RPMI7951 (cell line): Measurements from ENCODE around the gene DOCK4. TPM values are rescaled to one million over a fixed set of nuclear protein-coding genes. Genes with fewer than 3 reads are reported as not detected.

ENCODE experiments used
- DNase-seq: peaks from one replicate; pipeline ENCODE4 v3.0.0-alpha.2; 2012; ENCODE audit warnings: low read depth
- total RNA-seq: library from RNA; depleted of rRNA; stranded (reverse); fragments of >200 nt; shearing (Covaris generic); gene quantifications from 2 replicates; pipeline ENCODE4 v1.2.3, GENCODE V29; 2014

Gene DOCK4
- total RNA-seq, 1 experiment from 2014 or later = 10.8 TPM

GRCh38 chr7:112160771-112161150 is 45.4 kb downstream of the DOCK4 start:
- DNase-seq = no peak

- DNase-seq = peak; percentile 14
These were observed 45.9 kb downstream of the DOCK4 start for GRCh38 chr7:112160130-112160770.

GRCh38 chr7:112159351-112159750 is 46.8 kb downstream of the DOCK4 start:
- DNase-seq = no peak

DNA sequence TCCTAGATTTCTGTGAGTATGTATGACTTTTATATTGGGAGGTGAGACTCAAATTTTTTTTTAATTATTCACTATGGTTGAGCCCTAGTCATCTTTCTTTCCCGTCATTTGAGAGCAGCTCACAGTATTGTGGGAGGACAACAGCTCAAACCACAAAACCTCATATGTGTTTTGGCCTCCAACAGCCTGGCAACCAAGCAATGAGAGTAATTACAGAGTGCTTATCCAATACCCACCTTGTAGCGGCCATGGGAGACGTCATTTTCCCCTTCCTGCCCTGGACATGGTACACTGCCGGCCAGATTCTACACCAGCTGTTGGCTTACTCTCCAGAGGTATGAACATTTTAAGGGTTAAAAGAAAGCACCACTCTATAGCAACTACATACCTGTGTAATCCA is 49.1 kb downstream of the DOCK4 start:
- peak; percentile 90 for DNase-seq

DNA sequence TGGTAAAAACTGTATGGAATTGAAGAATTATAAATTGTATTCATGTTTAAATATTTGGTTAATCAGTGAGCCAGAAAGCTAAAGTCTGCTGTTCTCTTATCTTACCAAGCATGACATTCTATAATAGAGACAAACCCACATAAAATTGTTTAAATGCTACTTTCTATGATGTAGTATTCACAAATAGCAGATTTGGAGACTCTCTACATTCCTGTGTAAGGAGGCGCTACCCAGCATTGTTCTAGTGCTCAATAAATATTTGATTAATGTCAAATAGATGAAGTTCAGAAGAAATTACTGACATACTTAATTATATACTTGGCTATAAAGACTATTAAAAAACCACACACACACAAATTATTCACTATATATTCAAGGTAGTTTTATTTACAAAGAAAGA is 49.8 kb downstream of the DOCK4 start:
- no peak for DNase-seq

GRCh38 chr7:112154690-112155089 is 51.5 kb downstream of the DOCK4 start:
- DNase-seq = no peak

DNA sequence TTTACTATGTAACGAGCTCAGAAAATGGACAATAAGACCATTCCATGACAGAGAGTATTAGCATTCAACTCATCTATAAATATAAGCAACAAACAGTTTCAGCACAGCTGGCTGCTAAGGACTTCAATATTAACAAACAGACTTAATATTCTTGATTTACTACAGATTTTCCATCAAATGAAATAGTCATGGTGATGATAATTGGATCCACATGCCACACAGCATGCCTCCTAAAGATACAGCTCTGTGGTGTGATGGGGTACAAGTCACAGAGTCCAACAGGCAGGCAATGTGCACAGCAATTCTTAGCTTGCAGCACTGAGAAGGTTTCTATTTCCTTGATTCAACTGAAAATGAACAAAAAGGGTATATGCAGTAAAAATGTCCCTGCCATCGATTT is 54.0 kb downstream of the DOCK4 start:
- peak; percentile 12 for DNase-seq

DNA sequence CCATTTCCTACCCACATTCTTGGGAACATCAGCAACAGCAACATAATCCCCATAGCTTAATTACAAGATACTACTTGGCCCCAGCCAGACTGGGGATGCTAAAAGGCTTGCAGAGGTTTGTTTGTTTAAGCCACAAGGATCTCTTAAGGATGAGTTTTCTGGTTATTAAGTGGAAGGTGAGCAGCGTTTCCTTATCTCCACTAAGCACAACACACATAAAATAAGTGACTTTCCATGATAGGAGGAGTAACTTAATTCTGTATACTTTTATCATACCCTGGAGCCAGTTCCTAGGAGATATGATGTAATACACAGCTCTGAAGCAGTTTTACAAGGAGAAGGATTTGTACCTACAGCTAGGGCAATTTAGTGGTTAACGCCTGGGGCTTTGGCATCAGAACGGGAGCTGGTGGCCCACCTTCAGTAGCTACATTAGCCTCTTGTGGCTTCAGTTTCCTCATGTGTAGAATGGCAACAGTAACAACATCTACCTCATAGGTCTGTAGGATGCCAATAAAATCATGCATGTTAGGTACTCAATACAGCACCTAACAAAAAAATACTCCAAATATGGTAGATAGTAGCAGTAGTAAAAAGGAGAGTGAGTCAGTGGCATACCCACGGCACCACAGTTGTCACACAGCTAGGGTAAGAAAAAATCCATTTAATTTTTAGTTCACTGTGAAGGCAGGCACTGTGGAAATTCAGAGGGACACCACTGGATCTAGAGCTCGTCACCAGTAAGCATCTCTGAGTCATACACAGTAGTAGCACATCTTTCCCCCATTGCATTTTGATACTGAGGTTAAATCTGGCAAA is 55.2 kb downstream of the DOCK4 start:
- DNase-seq = peak; percentile 52

DNA sequence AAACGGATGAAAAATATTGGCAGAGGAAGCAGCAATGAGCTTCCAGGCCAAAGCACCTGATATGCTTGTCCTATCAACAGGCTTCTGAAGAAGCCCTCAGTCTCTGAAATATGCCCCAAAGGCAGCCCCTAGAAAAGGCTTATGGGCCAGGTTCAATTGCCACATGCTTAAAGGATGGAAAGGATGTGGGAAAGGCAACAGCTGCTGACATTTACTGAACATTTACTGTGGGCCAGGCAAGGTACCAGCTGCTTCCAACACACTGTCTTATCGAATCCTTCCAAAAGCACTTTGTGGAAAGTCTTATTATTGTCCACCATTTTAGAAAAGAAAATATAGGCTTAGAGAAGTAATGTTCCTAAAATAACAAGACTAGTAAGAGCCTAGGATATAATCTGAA is 56.5 kb downstream of the DOCK4 start:
- DNase-seq = no peak

GRCh38 chr7:112147793-112148361 is 58.3 kb downstream of the DOCK4 start:
- DNase-seq = no peak

DNA sequence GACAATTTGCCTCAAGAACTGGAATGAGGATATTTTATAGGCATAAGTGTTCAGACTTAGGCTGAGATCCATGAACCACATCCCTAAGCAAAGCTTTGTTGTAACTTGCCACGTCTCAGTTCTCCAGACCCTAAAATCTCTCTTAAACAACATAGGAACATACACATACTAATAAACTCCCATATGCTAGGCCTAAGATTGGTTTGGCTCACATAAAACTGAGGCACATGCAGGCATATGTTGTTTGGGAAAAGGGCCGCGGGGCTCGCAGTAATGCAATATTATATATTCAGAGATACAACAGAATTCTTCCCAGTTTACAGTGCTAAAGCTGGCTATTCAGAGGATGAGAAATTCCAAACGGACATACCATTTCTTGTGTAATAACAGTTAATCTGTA is 61.0 kb downstream of the DOCK4 start:
- no peak for DNase-seq

DNA sequence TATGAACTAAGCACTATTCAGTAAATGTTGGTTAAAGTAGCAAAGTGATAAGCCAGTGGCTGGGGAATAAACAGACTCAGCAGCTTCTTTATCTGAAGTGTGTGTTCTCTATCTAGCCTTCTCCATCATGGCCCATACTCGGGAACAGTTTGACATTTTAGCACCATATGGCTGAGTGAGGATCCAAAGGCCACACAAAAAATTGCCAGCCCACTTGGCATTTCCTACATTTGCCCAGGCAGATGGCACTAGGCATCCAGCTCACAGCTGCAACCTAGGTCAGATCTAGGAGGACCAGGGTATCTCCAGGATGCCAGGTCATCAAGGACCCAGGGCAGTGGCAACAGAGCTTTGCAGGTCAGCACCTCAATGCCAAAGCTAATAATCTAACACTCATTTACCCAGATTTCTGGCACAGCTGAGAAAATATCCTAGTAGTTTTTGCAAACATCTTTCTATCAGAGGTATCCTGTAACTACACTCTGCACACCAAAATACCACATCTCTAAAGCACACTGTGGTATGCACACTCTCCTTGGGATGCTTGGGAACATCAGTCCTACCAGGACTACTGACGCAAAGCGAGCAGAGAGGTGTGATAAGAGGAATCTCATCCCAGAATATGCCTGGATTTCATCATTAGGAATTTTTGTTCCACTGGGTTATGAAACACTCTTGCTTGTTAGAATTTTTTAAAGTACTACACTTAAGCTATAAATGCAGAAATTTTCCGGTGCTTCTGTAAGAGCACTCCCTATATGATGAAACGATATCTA is 61.7 kb downstream of the DOCK4 start:
- no peak for DNase-seq

DNA sequence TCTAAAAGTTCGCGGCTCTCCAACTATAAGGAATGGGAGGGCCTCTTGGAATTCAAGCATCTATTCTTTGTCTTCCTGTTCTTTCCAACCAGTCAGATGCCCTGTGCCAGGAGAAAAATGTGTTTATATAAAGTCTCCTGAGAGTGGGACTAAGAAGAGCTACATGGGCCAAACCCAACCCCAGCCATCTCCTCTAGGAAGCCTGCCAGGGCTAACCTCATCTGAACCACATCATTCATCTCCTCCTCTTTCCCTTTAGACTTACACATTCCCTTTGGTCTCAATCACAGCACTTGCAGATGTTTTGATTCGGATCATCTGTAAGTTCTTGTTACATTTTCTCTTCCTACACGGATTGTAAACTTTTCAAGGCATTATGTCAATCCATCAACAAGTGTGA is 62.6 kb downstream of the DOCK4 start:
- peak; percentile 87 for DNase-seq

DNA sequence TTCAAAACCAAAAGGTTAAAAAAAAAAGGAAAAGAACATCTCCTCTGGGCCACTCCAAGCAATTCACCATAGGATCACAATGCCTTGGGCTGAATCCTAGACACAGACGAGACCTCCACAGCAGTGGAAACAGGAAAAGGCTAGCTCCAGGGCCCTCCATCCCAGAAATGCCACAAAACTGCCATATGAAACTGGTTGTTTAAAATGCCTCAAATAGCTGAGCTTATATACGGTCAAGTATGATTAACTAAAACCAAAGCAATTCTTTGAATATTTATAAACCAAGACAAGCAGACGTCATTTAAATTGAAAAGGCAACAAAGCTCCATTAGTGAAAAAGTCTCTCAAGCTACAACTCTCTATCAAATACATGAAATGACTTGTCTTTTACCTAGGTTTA is 63.1 kb downstream of the DOCK4 start:
- peak; percentile 50 for DNase-seq

DNA sequence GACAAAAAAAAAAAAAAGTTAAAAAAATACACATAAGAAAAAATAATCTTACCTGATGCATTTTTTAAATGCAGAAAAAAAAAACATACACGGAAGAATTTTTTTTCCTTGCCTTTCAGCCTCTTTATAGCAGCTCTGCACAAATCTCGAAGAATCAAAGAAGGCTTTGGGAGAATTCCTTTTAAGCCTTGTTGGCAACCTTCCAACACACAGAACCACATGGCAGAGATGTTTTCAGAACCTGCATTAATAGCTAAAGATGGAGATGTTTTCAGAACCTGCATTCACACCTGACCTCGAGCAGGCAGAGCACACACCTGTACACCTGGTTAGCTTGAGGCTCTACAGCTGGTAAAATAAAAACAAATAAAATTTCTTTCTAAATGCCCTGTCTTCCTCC is 65.6 kb downstream of the DOCK4 start:
- peak; percentile 9 for DNase-seq

GRCh38 chr7:112138938-112139337 is 67.3 kb downstream of the DOCK4 start:
- no peak for DNase-seq

- no peak for DNase-seq
These were observed 67.8 kb downstream of the DOCK4 start for GRCh38 chr7:112138325-112138852.

- DNase-seq = no peak
These were observed 68.8 kb downstream of the DOCK4 start for GRCh38 chr7:112137141-112138101.

DNA sequence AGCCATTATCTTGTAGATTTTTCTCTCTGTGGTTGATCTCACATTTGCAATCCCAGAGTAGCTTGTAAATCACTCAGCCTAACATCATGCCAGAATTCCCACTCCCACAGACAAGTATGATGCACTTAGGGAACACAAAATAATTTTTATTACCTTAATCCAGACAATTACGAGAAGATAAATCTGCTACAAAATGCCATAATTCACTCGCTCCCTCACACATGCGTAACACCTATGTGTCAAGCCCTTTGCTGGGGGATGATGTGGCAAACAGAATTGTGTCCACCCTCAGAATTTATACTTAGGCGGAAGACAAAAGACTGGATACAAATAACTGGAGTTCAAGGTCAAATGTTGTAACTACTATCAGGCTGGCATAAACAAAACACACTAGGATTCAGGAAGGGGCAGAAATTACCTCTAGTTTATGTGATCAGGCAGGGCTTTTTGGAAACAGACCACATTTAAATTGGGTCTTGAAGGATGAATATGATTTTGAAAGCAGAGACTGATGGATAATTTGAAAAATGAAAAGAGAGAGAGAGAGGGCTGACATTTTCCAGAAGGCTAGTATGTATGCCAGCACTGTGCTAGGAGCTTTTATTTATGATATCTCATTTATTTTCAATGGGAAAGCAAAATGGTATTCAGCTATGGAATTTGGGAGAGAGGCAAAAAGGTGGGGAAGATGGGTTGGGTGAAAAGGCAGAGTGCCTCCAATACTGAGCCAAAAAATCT is 69.8 kb downstream of the DOCK4 start:
- no peak for DNase-seq

DNA sequence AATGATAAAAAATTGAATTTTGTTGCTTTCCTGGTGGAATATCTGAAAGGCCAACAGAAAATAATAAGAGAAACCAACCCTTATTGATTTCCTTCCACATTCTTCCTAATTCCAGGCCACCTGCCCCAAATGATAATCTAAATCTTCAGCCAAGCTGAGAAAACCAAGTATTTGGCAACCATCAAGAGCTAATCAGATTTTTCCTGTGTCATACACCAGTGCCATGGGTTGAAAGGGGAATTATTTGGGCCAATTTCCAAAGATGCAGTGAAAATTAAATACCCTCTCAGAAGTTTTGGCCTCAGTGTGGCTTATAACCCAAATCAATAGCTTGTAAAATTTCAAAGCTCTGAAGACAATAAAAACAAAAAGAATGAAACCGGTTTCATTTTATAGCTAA is 70.4 kb downstream of the DOCK4 start:
- DNase-seq = no peak
